ENCODE measurements around the gene KLHL18.

Gene KLHL18

DNA sequence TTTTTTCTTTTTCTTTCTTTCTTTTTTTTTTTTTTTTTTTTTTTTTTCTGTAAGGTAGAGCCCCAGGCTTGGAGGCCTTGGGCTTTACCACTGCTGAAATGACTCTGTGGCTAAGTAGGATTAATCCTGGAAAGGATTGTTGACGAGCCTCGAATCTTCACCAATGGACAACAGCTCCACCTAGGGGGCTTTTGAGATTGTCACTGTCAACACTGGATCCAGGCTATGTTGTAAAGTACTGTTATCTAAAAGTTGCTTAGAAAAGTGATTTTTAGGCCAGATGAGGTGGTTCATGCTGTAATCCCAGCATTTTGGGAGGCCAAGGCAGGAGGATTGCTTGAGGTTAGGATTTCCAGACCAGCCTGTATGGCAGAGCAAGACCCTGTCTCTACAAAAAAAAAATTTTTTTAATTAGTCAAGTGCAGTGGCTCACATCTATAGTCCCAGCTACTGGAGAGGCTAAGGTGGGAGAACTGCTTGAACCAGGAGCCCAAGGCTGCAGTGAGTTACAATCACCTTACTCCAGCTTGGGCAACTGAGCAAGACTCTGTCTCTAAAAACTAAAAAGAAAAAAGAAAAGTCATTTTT, 41.6 kb downstream of the KLHL18 start:
- Histone ChIP-seq H3K9ac (ENCODE audit: low read depth, low read length, poor library complexity, severe bottlenecking) (no peak overlapping the region), H3K27me3 (ENCODE audit: insufficient read depth, low read length, poor library complexity, severe bottlenecking) (no peaks in the 10 kb centered on the region), H2AFZ (ENCODE audit: low read length) (no peak overlapping the region), H3K36me3 (ENCODE audit: insufficient read depth, low read length) (peaks cover 64% of the 10 kb centered on the region; the same call in 1 of the 2 replicates), H3K4me2 (ENCODE audit: low read depth, low read length, poor library complexity, severe bottlenecking) (no peak overlapping the region), H3K4me1 (ENCODE audit: insufficient read depth, low read length, poor library complexity, severe bottlenecking) (no peaks in the 10 kb centered on the region), H3K79me2 (ENCODE audit: insufficient read depth, low read length) (no peaks in the 10 kb centered on the region), H3K4me3 (ENCODE audit: low read length, poor library complexity, severe bottlenecking) (no peak overlapping the region), H3F3A (ENCODE audit: low read depth) (no peaks in the 10 kb centered on the region), H3K9me2 (replicated peaks; ENCODE audit: low read depth, low read length) (no peaks in the 10 kb centered on the region), H3K9me3 (ENCODE audit: insufficient read depth, low read depth, low read length) (no peaks in the 10 kb centered on the region), H4K20me1 (ENCODE audit: insufficient read depth, low read length, poor library complexity, severe bottlenecking) (peaks cover 4% of the 10 kb centered on the region)
- TF ChIP-seq EZH2phosphoT487 (IDR thresholded peaks at IDR 0.05; ENCODE audit: borderline replicate concordance): no peak
- TF ChIP-seq, protein P1, sequence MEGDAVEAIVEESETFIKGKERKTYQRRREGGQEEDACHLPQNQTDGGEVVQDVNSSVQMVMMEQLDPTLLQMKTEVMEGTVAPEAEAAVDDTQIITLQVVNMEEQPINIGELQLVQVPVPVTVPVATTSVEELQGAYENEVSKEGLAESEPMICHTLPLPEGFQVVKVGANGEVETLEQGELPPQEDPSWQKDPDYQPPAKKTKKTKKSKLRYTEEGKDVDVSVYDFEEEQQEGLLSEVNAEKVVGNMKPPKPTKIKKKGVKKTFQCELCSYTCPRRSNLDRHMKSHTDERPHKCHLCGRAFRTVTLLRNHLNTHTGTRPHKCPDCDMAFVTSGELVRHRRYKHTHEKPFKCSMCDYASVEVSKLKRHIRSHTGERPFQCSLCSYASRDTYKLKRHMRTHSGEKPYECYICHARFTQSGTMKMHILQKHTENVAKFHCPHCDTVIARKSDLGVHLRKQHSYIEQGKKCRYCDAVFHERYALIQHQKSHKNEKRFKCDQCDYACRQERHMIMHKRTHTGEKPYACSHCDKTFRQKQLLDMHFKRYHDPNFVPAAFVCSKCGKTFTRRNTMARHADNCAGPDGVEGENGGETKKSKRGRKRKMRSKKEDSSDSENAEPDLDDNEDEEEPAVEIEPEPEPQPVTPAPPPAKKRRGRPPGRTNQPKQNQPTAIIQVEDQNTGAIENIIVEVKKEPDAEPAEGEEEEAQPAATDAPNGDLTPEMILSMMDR (conservative IDR thresholded peaks at IDR 0.05; ENCODE audit: low read length): peak; percentile 83

DNA sequence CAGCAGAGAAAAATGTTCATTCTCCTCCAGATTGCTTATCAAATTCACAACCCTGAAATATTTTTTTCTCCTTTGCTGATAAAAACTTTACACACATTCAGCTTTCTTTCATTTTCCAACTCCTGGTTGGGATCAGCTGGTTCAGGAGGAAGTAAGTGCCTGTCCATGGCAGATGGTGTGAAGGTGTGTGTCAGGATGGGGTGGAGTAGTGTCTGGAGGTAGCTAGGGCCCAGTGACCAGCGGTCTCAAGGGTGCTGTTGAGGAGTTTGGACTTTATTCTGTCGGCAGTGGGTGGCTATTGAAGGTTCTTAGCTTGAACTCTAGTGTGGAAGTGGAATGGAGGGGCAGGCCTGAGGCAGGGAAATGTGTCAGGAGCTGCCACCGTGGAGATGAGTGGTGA, 51.2 kb downstream of the KLHL18 start:
- no peaks in the 10 kb centered on the region for H3K9me2 ChIP-seq (replicated peaks; ENCODE audit: low read depth, low read length)
- H3K36me3 ChIP-seq (ENCODE audit: insufficient read depth, low read length): peaks cover 85% of the 10 kb centered on the region; the same call in 1 of the 2 replicates
- H3K4me2 ChIP-seq (ENCODE audit: low read depth, low read length, poor library complexity, severe bottlenecking): no peak overlapping the region
- no peaks in the 10 kb centered on the region for H3K4me1 ChIP-seq (ENCODE audit: insufficient read depth, low read length, poor library complexity, severe bottlenecking)
- H3K79me2 ChIP-seq (ENCODE audit: insufficient read depth, low read length): no peaks in the 10 kb centered on the region
- no peaks in the 10 kb centered on the region for H3F3A ChIP-seq (ENCODE audit: low read depth)
- no peak for TF ChIP-seq EZH2phosphoT487 (IDR thresholded peaks at IDR 0.05; ENCODE audit: borderline replicate concordance)
- TF ChIP-seq, protein P1 (conservative IDR thresholded peaks at IDR 0.05; ENCODE audit: low read length): no peak
- no peak overlapping the region for H2AFZ ChIP-seq (ENCODE audit: low read length)
- no peaks in the 10 kb centered on the region for H3K9me3 ChIP-seq (ENCODE audit: insufficient read depth, low read depth, low read length)
- H3K4me3 ChIP-seq (ENCODE audit: low read length, poor library complexity, severe bottlenecking): no peak overlapping the region
- no peak overlapping the region for H3K9ac ChIP-seq (ENCODE audit: low read depth, low read length, poor library complexity, severe bottlenecking)
- H3K27me3 ChIP-seq (ENCODE audit: insufficient read depth, low read length, poor library complexity, severe bottlenecking): no peaks in the 10 kb centered on the region
- no peaks in the 10 kb centered on the region for H4K20me1 ChIP-seq (ENCODE audit: insufficient read depth, low read length, poor library complexity, severe bottlenecking)

DNA sequence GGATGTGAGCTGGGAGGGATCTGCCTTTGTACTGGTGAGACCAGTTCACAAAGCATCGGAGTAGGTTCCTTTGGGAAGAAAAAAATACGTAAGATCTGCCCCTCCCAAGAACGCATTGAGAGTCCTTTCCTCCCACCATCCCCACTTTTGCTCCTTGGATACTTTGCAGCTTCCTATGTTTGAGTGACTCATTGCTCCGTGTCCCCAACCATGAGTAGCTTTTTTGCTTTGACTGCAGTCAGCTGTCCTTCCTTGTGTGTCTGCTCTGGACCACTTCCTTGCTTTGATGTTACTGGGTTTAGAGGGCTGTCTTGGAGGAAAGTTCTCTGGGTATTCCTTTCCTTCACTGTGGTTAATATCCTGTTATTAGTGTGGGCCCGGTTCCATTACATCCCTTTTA, 54.9 kb downstream of the KLHL18 start:
- peaks cover 70% of the 10 kb centered on the region; the same call in 1 of the 2 replicates for H3K36me3 ChIP-seq (ENCODE audit: insufficient read depth, low read length)
- no peak overlapping the region for H2AFZ ChIP-seq (ENCODE audit: low read length)
- H4K20me1 ChIP-seq (ENCODE audit: insufficient read depth, low read length, poor library complexity, severe bottlenecking): no peaks in the 10 kb centered on the region
- no peak overlapping the region for H3K9ac ChIP-seq (ENCODE audit: low read depth, low read length, poor library complexity, severe bottlenecking)
- H3F3A ChIP-seq (ENCODE audit: low read depth): no peaks in the 10 kb centered on the region
- H3K27me3 ChIP-seq (ENCODE audit: insufficient read depth, low read length, poor library complexity, severe bottlenecking): no peaks in the 10 kb centered on the region
- H3K9me2 ChIP-seq (replicated peaks; ENCODE audit: low read depth, low read length): no peaks in the 10 kb centered on the region
- H3K4me2 ChIP-seq (ENCODE audit: low read depth, low read length, poor library complexity, severe bottlenecking): no peak overlapping the region
- H3K9me3 ChIP-seq (ENCODE audit: insufficient read depth, low read depth, low read length): no peaks in the 10 kb centered on the region
- no peak overlapping the region for H3K4me3 ChIP-seq (ENCODE audit: low read length, poor library complexity, severe bottlenecking)
- no peak for TF ChIP-seq EZH2phosphoT487 (IDR thresholded peaks at IDR 0.05; ENCODE audit: borderline replicate concordance)
- TF ChIP-seq, protein P1 (conservative IDR thresholded peaks at IDR 0.05; ENCODE audit: low read length): no peak
- H3K4me1 ChIP-seq (ENCODE audit: insufficient read depth, low read length, poor library complexity, severe bottlenecking): no peaks in the 10 kb centered on the region
- no peaks in the 10 kb centered on the region for H3K79me2 ChIP-seq (ENCODE audit: insufficient read depth, low read length)
